HUDEP-2 (cell line): ENCODE measurements around the gene NOS1.

ENCODE experiments used
- DNase-seq, 76 experiments: peaks; one replicate each; lab custom pipeline; 2025; ENCODE audit not compliant: unreplicated experiment in 76 of 76; lab: John Stamatoyannopoulos, UW

Gene NOS1

DNA sequence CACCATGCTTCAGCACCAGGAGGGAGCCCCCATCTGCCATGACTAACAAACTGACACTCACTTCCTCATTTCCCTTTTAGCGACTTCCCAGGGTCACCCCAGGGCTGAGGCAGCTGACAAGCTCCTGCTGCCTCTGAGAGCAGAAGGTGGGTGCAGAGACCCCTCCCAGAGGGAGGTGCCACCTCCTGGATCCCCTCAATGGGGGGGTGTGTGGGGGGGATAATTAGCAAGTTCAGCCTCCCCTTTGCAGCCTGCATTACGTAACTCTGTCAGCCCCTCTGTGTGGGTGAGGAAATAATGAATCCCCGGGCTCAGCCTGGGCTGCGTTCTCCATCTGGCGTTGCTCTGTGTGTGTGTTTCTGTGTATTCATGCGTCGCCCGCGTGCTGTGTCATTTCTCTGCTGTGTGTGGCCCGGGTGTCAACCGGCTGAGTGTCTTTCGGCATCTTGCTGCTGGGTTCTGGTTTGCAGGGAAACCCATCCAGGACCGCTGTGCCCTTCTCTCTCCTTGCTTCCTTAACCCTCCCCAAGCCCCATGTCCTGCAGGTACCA lies 28.0 kb downstream of the NOS1 start:
- no peak for DNase-seq

DNA sequence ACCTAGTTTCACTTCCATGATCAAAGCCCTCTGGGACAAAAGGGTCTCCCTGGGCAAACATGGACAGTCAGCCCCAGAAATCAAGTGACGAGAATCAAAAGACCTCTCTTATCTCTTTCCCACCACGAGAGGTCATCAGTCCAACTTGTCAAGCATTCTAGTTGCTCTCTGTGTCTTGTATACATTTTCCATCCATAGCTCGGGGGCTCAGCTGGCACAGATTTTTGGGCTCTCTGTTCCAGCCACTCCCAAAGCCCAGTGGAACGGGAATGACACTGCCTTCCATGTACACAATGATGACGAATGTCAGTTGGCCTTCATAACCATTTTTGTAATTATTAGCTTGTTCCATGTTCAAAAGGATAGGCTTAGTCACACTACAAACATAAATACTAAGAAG lies 29.7 kb downstream of the NOS1 start:
- peak in 1 of 76 experiments; percentile 6 for DNase-seq

DNA sequence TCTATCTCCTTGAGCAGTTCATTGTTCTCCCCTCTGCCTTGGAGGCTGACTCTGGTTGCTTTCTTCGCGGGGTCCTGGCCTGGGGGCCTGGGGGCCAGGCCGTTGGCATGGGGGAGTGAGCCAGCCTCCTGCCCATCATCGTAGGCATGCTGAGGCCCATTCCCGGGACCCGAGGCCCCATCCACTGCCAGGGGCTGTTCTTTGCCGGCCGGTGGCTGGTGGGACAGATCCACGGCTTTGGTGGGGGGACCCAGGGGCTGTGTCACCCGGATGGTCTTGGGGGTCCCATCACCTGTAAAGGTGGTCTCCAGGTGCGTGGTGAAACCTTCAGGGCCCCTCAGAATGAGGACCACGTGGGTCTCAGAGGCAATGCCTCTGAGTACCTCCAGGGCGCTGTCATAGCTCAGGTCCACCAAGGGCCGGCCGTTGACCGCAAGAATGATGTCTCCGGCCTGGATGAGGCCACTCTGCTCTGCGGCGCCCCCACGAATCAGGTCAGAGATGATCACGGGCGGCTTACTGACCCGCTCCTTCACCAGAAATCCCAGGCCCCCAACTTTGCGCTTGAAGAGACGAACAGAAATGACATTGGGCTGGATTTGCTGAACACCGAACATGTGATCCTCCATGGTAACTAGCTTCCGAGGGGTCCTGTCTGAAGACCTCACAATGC lies 30.8 kb downstream of the NOS1 start:
- no peak for DNase-seq

DNA sequence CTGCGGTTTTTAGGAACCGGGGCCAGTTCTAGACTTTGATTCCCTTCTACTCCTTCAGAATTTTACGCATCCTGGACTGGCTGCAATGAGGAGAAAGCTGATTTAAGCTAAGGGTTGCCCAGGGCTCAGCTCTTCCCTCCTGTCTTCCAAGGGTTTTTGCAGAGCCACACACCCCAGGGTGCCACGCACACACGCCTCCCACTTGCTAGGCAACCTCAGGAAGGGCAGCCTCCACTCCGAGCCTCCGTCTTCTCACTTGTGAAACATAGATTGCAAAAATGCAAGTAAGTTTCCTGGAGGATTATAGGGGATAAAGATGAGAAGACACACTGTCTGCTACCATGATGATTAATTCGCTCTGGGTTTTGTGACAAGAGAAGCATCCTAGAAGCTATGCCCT lies 31.7 kb downstream of the NOS1 start:
- DNase-seq, result no peak

DNA sequence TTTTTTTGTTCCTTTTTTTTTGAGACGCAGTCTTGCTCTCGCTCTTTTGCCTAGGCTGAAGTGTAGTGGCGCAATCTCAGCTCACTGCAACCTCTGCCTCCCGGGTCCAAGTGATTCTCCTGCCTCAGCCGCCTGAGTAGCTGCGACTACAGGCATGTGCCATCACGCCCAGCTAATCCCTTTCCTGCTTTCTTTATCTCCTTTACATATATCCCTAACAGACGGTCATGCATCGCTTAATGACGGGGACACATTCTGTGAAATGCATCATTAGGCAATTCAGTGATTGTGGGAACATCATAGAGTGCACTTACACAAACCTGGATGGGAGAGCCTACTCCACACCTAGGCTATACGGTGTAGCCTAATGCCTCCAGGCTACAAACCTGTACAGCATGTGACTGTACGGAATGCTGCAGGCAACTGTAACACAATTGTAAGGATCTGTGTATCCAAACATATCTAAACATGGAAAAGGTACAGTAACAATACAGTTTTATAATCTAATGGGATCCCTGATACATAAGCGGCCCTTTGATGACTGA lies 32.8 kb downstream of the NOS1 start:
- no peak for DNase-seq

DNA sequence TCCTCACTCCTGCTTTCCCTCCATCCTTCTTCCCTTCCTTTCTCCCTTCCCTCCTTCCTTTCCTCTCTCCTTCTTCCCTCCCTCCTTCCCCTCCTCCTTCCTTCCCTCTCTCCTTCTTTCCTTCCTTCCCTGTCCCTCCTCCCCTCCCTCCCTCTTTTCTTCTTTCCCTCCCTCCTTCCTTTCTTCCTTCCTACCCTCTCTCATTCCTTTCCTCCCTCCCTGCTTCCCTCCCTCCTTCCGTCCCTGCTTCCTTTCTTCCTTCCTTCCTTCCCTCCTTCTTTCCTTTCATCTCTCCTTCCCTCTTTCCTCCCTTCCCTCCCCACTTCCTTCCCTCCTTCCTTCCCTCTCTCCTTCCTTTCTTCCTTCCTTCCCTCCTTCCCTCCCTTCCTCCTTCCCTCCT lies 39.0 kb downstream of the NOS1 start:
- no peak for DNase-seq

DNA sequence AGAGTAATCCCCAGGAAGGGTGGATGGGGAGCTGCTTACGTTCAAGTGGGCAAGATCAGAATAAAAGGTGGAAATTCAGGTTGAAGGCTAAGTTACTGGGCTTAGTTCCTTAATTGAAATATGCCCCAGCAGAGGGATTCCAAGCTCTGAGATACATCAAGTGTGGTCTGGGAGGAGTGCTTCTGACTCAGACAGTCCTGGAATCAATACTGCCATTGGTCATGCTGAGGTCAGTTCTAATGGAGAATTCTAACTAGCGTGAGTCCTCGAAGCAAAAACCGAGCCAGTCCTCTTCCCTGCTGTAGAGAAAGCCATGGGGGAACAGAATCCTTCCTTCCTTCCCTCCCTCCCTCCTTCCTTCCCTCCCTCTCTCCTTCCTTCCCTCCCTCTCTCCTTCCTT lies 39.9 kb downstream of the NOS1 start:
- DNase-seq, result no peak

DNA sequence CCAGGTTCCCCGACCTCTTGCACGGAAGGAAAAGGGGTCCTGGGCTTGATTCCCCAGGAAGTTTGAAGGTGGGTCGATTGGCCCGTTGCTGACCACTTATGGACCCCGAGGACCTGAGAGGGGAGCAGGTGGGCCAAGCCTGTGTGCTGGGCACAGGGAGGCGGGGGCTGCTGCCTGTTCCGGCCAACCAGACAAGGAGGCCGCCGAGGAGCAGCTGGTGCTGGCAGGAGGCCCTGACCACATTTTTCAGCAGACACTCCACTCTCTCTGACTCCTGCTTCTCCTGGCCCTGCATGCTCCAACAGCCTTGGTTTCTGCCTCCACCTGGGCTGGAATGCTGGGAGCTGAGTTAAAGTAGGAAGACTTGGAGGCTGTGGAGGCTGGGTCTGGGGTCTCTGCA lies 42.8 kb downstream of the NOS1 start:
- DNase-seq, result no peak

DNA sequence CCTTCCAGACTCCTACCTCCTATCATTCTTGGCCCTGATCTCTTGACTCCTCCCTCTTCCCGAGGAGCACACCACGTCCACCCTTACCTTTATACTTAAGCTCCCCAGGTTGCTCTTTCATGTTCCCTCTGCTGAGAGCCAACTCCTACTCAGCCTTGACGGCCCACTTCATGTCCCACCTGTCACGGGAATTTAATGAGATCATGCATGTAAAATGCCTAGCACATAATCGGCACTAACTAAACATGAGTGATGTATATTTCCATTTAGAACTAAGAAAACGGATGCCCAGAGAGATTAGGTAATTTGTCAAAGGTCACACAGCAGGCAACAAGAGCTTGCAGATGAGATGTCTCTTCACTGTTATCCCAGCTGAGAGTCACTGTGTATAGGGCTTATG lies 45.1 kb downstream of the NOS1 start:
- no peak for DNase-seq

DNA sequence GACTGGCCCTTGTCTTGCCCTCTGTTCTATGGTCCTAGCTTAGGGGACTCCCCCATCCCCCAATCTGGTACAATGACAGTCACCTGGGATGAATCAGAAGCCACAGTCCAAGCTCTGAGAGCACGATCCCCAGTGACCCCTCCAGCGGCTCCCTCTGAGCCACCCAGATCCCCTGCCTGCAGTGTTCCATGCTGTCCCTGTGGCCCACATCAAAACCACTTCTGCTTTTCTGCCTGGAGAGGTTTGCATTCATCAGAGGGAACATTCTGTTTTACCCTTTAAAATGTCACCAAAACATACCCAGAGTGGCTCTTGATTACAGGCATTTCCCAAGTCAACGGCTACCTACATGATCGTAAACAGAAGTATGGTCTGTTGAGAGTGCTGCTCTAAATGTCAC lies 47.5 kb downstream of the NOS1 start:
- no peak for DNase-seq

DNA sequence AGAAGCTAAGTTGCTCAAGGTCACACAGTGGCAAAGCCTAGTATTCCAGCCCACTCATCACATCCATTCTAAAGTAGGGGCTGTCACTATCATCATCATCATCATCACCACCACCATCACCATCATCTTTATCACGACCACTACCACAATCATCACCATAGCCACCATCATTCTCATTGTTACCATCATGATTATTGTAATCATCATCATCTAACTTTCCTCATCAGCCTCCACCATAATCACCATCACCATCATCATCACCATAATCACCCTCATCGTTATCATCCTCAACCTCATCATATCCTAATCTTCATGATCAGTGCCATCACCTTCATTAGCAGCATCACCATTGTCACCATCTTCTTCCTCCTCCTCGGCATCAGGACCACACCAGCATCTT lies 48.7 kb downstream of the NOS1 start:
- no peak for DNase-seq

DNA sequence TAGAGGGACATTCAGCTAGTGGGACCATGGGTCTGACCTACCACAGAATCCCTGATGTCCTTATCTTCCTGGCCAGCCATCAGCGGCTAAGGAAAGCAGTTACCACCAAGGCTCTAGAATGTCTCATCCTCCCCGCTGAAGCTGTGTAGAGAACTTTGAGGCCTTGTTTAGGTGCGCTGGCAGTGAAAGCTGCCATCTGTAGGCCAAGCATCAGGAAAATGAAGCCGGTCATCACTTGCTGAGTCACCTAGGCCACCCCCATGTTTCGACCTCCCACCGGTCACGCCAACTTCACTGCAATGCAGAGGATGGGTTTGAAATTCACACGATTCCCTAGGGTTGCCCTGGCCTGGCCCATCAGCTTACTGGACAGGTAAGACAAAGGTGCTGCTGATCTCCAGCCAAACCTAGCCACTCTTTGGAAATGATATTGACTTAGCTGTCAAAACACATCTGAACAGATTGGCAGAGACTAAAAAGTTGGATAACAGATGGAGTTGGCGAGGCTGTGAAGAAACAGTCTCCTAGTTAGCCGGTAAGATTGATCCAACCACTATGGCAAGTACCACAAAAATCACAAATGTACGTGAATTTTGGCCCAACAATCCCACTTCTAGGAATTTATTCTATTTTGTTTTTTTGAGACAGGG lies 52.0 kb downstream of the NOS1 start:
- no peak for DNase-seq

DNA sequence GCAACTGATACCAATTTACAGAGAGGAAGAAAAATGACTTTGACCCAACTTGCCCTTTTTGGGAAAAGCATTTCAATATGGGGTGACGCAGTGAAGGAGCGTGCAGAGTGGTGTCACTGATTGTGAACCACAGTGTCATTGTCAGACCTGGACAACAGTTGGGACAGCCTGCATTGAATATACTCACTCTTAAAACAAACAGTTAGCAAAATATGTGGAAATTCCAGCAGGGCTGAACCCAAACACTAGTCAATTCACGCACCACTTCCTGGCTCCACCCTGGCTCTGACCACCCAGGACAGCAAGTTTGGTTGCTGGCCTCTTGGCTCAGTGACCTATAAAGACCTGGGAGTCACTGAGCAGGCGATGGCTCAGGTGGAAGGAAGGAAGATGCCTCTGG lies 61.3 kb downstream of the NOS1 start:
- DNase-seq, result no peak

DNA sequence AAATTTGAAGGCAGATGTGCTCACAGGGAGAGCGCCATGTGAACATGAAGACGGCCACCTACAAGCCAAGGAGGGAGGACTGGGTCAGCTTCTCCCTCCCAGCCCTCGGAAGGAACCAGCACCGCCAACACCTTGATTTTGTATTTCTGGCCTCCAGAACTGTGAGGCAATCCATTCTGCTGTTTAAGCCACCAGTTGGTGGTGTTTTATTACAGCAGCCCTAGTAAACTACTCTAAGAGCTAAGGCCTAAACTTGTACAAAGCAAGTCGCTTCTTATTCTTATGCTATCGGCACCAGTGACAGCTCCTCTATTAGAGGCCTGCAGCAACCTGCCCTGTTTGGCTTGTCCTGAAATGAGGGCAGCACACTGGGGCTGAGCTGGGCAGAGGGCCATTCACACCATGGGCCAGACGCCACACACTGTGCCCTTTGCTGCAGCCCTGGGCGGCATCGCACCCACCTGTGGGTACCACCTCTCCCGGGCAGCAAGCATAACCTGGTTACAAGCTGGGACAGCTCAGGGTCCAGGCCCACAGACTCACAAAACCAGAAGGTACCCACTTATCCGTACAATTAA lies 62.7 kb downstream of the NOS1 start:
- DNase-seq, result no peak

DNA sequence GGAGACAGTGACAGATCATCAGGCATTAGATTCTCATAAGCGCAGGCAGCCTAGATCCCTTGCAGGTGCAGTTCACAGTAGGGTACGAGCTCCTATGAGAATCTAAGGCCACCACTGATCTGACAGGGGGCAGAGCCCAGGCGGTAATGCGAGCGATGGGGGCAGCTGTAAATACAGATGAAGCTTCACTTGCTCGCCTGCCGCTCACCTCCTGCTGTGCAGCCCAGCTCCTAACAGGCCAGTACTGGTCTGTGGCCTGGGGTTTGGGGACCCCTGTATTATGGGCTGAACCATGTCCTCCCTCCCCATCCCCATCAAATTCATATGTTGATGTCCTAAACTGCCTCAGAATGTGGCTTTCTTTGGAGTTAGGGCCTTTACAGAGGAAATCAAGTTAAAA lies 63.2 kb downstream of the NOS1 start:
- DNase-seq, result no peak

DNA sequence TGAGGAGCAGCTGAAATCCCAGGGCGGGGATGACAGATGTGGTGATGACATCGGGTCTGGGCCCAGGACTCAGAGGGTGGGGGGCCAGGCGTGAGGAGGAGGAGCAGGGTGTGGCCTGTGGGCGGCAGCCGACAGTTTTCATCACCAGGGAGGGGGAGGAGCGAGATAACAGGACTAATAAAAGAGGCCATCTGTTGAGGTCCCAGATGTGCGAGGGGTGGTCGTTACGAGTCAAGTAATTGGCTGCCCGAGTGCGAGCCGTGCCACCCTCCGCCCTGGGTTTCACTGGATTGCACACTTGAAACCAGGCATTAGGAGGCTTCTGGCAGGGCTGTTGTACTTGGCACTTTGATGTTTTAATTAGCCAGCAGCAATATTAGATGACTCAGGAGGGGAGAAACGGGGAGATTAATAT lies 67.2 kb downstream of the NOS1 start:
- peak in 4 of 76 experiments; percentile 2 to 10 (median 8) for DNase-seq

DNA sequence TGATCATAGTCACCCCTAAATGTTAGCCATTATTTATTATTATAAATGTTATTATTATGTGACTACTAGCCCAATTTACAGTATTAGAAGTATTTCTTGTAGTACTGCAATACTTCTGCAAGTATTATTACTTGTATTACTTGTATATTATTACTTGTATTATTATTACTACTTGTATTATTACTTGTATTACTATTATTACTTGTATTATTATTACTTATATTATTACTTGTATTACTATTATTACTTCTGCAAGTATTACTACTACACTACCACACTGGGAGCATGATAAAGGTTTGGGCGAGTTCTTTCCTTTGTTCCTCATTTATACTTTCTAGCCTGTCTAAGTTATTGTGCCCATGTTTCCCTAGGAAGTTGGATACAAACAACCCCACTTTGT lies 67.9 kb downstream of the NOS1 start:
- DNase-seq, result no peak

DNA sequence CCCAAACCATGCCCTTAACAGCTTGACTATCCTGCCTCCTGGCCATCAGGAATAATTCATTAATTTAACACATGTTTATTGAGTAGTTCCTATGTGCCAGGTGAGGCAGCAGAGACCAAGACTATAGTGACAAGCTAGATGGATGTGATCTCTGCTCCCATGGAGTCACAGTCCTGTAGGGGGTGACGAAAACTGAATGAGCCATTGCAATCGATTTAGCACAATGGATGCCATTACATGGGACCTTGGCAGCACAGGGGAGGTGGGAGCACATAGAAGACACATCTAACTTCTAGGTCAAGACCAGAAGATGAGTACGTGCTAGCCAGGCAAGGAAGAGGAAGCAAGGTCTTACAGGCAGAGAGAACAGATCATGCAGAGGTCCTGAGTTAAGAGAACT lies 68.7 kb downstream of the NOS1 start:
- DNase-seq, result no peak

DNA sequence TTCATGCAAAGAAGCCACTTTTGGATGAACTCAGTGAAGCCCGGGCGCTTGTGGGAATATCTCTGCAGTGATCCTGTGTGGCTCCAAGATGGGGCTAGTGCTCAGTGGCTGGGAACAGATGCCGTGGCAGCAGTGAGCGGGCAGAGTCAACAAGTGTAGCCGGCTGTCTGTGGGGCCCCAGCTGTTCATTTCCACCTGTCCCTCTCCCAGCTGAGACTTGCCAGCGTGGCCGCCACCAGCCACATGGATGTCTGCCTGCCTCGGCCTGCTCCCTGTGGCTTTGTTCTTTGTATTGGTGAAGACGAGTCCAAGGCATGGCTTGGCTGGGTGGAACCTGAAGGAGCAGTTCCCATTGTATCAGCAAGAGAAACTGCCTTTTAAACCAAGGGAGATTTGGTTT lies 77.3 kb downstream of the NOS1 start:
- no peak for DNase-seq

DNA sequence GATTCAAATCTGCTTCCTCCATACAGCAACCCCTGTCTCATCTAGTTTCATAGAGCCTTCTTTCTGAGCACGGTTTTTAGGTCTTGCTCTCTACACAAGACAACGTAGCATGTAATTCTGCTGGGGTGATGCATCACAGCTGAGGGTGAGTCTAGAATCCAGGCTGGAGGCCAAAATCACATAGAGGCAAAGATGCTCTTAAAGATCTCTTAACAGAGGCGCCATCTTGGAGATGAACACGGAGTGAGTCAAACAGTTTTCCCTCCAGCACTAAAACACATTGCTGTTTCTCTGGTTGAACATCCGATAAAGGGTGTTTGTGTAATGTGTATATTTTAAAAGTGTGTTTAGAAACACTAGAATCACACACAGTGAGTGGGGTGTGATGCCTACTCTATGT lies 78.9 kb downstream of the NOS1 start:
- DNase-seq, result no peak

DNA sequence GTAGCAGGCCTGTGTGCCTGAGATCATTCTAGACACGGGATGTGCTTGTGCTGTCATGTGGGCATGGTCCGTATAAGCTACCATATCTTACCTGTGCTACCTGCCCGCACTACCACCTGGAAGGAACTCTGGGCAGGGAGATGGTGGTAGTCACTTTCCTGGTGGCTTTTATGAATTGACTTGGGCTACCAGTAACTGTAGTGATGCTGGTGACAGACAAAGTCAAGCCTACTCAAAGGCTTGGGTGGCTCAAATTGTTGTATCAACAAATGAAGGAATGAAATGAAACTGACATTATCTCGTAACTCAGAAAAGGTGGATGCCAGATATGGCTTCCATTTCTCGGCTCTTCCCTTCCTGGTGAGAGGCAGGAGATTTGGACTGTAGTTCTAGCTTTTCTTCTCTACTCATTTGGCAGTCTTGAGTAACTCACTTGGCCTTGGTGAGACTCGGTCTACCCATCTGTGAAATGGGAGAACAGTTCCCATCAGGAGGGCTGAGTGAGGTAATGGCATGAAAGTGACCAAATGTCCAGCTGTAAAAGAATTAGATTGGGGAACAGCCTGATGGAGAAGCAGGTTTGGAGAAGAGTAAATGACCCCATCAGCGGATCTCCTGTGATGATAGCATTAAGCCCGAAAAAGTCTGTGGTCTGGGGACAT lies 81.3 kb downstream of the NOS1 start:
- DNase-seq, result no peak
